Panc1 (cell line): ENCODE results near the gene DDX31. TPM values are rescaled to one million over a fixed set of nuclear protein-coding genes. Genes with fewer than 3 reads are reported as not detected.

ENCODE experiments used
- ATAC-seq: fragments of 200-7000 bp; cut with Tn5 transposase; 2 replicates; pipeline ENCODE4 v1.9.1; 2020; ENCODE audit warnings: mild to moderate bottlenecking, moderate library complexity
- BruUV-seq: library from RNA; stranded (reverse); fragments of 400-500 nt; replicated peaks from 2 replicates; lab custom pipeline; 2021; lab: Mats Ljungman, UMichigan
- CTCF ChIA-PET: fragments of 300-600 bp; sonication (Branson Sonifier 250); formaldehyde crosslinking; loops from one replicate; lab custom pipeline; 2022; ENCODE audit warnings: antibody characterized with exemption; lab: Charles Lee
- POLR2A ChIA-PET: fragments of 300-600 bp; sonication (Branson Sonifier 250); formaldehyde crosslinking; loops from one replicate; lab custom pipeline; 2022; ENCODE audit warnings: antibody characterized with exemption; lab: Charles Lee
- DNase-seq: peaks from one replicate; pipeline ENCODE4 v3.0.0-alpha.2; 2010; ENCODE audit warnings: low read depth, low spot score
- H3K27ac ChIP-seq: 2 replicates; pipeline ENCODE4 v1.5.1; 2011; ENCODE audit warnings: mild to moderate bottlenecking, low read length, inconsistent platforms
- H3K27me3 ChIP-seq: fragments of 200-500 bp; sonication (Bioruptor generic); 2 replicates; pipeline ENCODE4 v1.6.0; 2014; ENCODE audit warnings: low read length, inconsistent platforms; ENCODE audit not compliant: control insufficient read depth, insufficient read depth
- H3K36me3 ChIP-seq: fragments of 200-500 bp; sonication (Bioruptor generic); 2 replicates; pipeline ENCODE4 v1.5.1; 2014; ENCODE audit warnings: inconsistent platforms, mild to moderate bottlenecking, low read length, moderate library complexity; ENCODE audit not compliant: control insufficient read depth, insufficient read depth
- H3K4me1 ChIP-seq: 2 replicates; pipeline ENCODE4 v1.5.1; 2011; ENCODE audit warnings: inconsistent platforms, mild to moderate bottlenecking, low read length, moderate library complexity; ENCODE audit not compliant: control insufficient read depth, insufficient read depth
- H3K4me3 ChIP-seq, 2 experiments: 2 replicates each; pipeline ENCODE4 v1.5.1; 2011 to 2012; ENCODE audit warnings: low read depth in 2 of 2, low read length in 2 of 2, mild to moderate bottlenecking in 2 of 2, inconsistent platforms in 1 of 2, moderate library complexity in 1 of 2
- H3K9me3 ChIP-seq: fragments of 200-500 bp; sonication (Bioruptor generic); 2 replicates; pipeline ENCODE4 v1.5.1; 2014; ENCODE audit warnings: low read depth, mild to moderate bottlenecking, inconsistent platforms, low read length, moderate library complexity; ENCODE audit not compliant: control insufficient read depth, insufficient read depth
- CTCF ChIP-seq: fragments of 450-650 bp; IDR thresholded peaks from 2 replicates; pipeline ENCODE4 v1.5.1; 2017; ENCODE audit warnings: mild to moderate bottlenecking
- POLR2AphosphoS5 ChIP-seq: IDR thresholded peaks from 2 replicates; pipeline ENCODE4 v1.6.1; 2012; ENCODE audit warnings: mild to moderate bottlenecking, low read depth, low read length, moderate library complexity
- REST ChIP-seq, 2 experiments: IDR thresholded peaks; 2 replicates each; pipeline ENCODE4 v1.6.1; 2011 to 2012; ENCODE audit warnings: low read depth in 2 of 2, control low read depth in 1 of 2, low read length in 1 of 2, mild to moderate bottlenecking in 1 of 2, moderate library complexity in 1 of 2; ENCODE audit not compliant: insufficient read depth in 1 of 2
- SIN3A ChIP-seq: IDR thresholded peaks from 2 replicates; pipeline ENCODE4 v1.6.1; 2012; ENCODE audit warnings: low read depth, mild to moderate bottlenecking, low read length, moderate library complexity, borderline replicate concordance; ENCODE audit not compliant: insufficient read depth
- TCF7L2 ChIP-seq: IDR thresholded peaks from 2 replicates; pipeline ENCODE4 v1.6.1; 2011; ENCODE audit warnings: mild to moderate bottlenecking, low read depth, low read length, inconsistent platforms
- in situ Hi-C: cut with HindIII; loops from 2 replicates; pipeline ENCODE4 v1.10.0; 2016; ENCODE audit warnings: low sequenced_read_pairs, low pct_unique_long_range_greater_than_20kb
- intact Hi-C: fragments of 100-400 bp; cut with micrococcal nuclease; formaldehyde crosslinking; loops from one replicate; pipeline ENCODE4 v1.10.0; 2022; ENCODE audit not compliant: unreplicated experiment
- total RNA-seq: library from RNA; stranded (reverse); gene quantifications from one replicate; pipeline ENCODE4 v1.2.1, GENCODE V29; 2021; ENCODE audit not compliant: unreplicated experiment

DDX31 gene
- total RNA-seq, 1 experiment from 2014 or later: 17.5 TPM

- ATAC-seq (no peak), DNase-seq (no peak)
- ChIA-PET CTCF (interaction anchor here (0.6 kb wide), 1 partner anchor 22 kb away, joined by 4 read pairs; no protein-coding TSS in a partner anchor), POLR2A (no interaction called here)
- Histone ChIP-seq H3K4me3 (no peak overlapping the region), H3K4me1 (no peaks in the 10 kb centered on the region), H3K27ac (no peak overlapping the region), H3K9me3 (no peaks in the 10 kb centered on the region), H3K36me3 (no peaks in the 10 kb centered on the region), H3K27me3 (no peaks in the 10 kb centered on the region)
- intact Hi-C loops: no loop called here
- TF ChIP-seq CTCF: no peak
- TF ChIP-seq SIN3A: no peak
- no peak for TF ChIP-seq TCF7L2
- TF ChIP-seq POLR2AphosphoS5: no peak
- TF ChIP-seq REST (IDR thresholded peaks at IDR 0.05; ENCODE audit: insufficient read depth in 1 of 2, low read depth in 2 of 2, low read length in 1 of 2): no peak
- in situ Hi-C loops: no loop called here
- BruUV-seq: no TSS peak
Observed at GRCh38 chr9:132547436-132547835, 122.3 kb downstream of the DDX31 start.

GRCh38 chr9:132547052-132547431 lies 122.7 kb downstream of the DDX31 start:
- Histone ChIP-seq H3K27me3 (no peaks in the 10 kb centered on the region), H3K4me1 (no peaks in the 10 kb centered on the region), H3K9me3 (no peaks in the 10 kb centered on the region), H3K4me3 (no peak overlapping the region), H3K27ac (no peak overlapping the region), H3K36me3 (no peaks in the 10 kb centered on the region)
- no TSS peak for BruUV-seq
- no peak for TF ChIP-seq TCF7L2
- TF ChIP-seq REST (IDR thresholded peaks at IDR 0.05; ENCODE audit: insufficient read depth in 1 of 2, low read depth in 2 of 2, low read length in 1 of 2): no peak
- no peak for TF ChIP-seq CTCF
- TF ChIP-seq POLR2AphosphoS5: no peak
- no peak for TF ChIP-seq SIN3A
- ChIA-PET POLR2A (no interaction called here), CTCF (interaction anchor here (0.6 kb wide), 1 partner anchor 22 kb away, joined by 4 read pairs; no protein-coding TSS in a partner anchor)
- intact Hi-C loops: no loop called here
- no peak for DNase-seq
- in situ Hi-C loops: no loop called here
- ATAC-seq: no peak; the same call in 1 of the 2 replicates
